SK-N-DZ (cell line): ENCODE measurements around the gene SLC8A1.

Source experiments
- DNase-seq: peaks from one replicate; pipeline ENCODE4 v3.0.0-alpha.2; 2015; ENCODE audit warnings: low spot score

SLC8A1 gene

DNA sequence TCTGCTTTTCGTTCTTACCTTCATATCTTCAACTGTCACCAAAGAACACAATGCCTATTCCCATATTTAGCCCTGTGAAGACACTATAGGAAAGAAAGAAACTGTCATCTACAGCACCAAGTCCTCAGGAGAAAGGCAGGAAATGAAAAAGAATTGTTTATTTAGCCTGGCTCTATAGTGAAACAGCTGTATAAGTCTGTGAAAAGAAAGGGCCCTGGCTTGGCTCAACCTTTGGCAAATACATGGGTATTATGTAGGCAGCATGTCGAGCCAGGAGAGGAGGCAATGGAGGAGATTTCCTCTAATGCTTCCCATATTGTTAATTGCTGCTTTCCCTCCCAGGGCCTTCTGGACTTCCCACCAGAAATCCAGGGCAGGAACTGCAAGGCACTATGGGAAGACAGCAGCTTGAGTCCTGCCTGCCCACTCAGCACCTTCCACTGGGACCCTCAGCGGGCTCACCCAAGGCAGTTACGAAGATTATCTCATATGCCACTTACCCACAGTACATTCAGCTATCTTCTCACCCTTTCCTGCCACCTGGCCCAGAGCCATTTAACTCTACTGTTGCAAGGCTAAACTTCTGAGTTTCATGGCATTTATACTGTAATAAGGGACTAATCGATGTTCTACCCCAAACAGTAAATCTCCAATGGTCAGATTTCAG lies 30.1 kb downstream of the SLC8A1 start:
- no peak for DNase-seq

DNA sequence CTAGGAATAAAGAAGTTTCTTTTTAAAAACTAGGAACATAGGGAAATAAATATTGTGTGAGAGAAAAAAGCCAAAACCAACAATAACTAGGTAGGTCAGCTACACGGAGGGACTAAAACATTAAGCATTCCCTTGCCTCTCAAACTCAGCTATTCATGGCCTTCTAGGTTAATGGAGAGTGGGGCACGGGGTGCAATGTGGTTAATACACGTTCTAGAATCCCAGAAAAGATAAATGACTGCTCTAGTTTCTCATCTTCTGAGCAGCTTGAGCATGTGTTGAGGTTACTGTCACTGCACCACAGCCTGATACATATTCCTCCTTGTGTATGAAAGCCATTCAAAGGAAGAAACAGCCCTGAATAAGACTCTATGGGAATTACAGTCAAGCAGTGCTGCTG lies 31.4 kb downstream of the SLC8A1 start:
- DNase-seq: no peak

DNA sequence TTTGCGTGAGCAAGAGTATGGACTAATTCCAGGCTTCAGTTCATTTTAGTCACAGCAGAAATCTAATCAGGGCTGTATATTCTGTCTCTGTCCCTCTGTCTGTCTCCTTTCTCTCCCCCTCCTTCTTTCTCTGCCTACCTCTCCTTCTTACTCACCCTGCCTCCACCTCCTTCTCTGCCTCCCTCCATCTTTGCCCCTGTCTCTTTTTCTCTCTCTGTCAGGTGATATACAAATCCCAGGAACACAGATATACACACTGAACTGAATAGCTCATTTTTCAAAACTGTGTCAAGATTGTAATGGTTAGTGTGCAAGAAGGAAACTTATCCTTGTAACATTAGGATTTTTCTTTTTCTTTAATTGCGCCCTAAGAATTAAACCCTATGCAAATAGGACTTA lies 32.5 kb downstream of the SLC8A1 start:
- DNase-seq: peak; percentile 31

DNA sequence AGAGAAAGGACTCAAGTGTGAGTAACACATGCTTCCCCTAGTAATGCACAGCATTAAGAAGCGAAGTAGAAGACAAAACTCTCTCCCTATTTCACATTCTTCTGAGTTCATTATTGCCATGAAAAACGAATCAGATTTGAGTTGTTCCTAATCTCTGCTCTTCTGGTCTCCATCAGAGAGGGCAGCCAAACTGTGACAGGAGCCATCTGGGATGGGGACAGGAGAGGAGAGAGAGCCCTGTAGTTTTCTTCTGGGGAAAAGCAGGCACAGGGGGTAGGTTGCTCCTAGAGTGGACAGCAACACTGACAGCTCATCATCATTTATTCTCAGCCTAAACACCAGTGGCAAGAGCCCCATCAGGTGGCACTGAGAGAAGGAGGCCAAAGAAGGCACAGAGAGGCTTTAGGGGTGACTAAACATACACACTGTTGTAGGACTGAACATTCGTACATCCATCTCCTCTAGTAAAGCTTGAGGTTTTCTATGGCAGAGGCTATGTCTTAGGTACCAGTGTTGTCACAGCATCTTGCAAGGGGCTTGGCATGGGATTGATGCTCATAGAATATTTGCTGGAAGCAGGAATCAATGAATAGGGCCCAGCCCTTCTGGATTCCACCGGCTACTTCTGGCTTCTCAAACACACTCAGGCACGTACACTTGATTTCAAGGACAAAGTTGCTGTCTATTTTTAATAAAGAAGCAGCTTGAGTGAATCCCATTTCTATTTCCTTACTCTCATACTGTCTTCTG lies 33.1 kb downstream of the SLC8A1 start:
- DNase-seq: peak; percentile 95

DNA sequence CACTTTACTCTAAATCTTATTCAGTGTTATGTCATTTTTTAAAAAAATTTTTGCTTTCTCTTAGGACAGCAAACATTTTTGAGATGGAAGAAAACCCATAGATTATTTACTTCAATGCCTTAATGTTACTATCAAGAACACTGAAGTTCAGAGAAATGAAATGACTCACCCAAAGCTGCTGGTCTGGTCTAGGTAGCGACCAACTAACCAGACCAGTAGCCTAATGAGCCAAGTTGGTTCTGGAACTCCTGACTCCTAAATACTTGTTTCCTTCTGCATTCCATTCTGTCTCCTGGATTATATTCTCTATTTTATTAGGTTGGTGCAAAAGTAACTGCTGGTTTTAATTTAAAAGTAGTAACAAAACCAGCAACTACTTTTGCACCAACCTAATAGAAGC lies 35.4 kb downstream of the SLC8A1 start:
- DNase-seq: no peak

DNA sequence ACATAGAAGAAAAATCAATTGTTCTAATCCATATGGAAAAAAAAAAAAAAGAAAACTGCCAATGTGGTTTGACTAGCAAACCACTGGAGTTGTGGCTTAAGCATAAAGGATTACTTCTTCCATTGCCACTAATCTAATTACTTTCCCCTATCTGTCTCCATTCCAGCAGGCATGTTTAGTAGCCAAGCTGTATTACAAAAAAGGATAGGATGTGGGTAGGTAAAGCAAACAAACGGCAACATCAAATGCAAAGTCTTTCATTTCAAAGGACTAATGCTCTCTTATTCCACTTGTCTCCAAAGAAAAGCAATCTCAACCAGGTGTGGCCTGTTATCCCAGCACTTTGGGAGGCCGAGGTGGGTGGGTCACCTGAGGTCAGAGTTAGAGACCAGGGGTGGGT lies 36.5 kb downstream of the SLC8A1 start:
- DNase-seq: peak; percentile 34

DNA sequence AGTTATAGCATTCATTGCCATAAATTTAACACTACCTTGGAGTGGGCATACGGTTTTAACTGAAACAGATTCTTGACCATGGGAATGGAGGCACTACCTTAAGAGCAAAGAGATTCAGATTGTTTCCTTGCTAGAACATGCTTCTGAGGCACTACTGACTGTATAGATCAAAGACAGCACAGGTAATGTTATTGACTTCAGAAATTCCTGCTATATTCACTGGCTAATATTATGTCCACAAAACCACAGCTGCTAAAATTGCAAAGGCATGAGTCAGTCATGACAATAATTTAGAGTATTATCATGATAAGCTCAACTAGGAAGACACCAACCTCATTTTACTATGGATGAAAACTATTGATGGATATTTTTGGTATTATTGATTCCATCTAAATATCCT lies 39.4 kb downstream of the SLC8A1 start:
- no peak for DNase-seq

DNA sequence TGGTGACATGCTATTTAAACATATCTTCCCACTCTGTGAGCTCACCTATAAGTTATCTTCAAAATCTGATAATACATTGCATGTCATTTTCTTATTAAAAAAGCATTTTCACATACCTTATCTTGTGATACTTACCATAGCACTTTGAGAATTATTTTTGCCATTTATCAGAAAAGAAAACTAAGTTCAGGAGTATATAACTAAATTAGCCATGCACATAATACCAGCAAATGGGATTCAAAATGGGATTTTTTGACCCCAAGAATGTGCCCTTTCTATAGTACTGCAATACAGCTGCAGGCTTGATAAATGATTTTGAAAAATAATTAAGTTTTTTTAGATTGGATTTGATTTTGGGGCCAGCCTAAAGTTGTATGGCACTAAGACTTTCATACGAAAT lies 41.2 kb downstream of the SLC8A1 start:
- DNase-seq: peak; percentile 94

DNA sequence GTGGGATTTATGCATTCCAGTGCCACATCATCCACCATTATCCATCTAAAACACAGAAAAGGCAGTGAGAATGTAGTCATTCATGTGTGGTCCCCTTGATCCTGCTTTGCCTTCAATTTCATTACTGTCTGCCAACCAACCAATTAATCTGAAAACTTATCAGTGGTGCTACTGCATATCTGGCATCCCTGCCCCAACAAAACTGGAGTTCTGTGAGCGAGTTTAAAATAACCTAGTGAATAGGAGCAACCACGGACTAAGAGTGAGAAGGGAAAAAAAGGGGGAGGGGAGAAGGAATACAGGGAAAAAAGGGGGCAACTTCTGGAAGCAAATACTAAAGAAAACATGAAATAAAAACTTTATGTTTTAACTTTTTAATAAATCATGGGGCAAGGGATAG lies 42.2 kb downstream of the SLC8A1 start:
- no peak for DNase-seq

DNA sequence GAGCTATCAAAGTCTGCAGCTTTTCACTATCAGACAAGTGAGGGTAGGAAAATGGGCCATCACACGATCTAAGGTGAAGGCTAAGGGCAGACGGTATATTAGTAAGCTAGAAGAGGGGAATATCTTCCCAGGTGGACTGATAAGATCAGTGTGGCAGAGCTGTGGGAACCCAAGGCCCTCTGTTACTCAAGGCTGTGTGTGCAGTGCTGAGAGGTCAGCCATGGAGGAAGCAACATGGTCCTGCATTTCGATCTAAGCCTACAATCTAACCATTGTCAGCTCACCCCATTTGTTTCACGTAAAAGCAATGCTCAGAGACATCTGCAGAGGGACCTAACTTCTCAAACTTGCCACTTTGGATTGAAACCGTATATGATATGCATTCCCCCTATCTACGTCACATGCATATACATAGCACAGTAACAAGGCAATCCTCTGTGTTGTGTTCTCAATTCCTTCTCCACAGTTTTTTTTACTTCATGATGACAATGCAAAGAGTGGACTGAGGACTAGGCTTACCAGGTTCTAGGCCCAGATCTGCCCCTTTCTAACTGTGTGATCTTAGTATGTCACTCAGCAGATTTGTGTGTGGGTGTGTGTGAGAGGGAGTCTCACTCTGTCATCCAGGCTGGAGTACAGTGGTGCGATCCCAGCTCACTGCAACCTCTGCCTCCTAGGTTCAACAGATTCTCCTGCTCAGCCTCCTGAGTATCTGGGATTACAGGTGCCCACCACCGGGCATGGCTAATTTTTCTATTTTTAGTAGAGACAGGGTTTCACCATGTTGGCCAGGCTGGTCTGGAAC lies 45.2 kb downstream of the SLC8A1 start:
- DNase-seq: peak; percentile 54

DNA sequence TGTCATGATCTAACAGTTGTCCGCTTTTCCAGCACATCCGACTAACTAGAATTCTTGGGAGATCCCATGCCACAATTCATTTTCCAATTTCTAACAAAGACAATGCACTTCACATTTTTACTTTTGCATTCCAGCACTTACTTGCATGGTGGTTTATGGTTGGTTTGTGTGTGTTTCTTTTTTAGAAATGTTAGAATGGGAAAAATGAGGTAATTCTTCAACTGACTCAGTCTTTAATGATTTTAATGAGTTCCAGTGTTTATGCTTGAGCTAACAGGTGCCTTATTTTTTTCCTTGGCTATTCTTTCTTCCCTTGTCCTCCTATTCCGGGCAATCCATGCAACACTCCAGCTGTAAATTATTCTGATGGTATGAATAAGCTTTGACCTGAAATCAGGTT lies 46.4 kb downstream of the SLC8A1 start:
- DNase-seq: no peak

DNA sequence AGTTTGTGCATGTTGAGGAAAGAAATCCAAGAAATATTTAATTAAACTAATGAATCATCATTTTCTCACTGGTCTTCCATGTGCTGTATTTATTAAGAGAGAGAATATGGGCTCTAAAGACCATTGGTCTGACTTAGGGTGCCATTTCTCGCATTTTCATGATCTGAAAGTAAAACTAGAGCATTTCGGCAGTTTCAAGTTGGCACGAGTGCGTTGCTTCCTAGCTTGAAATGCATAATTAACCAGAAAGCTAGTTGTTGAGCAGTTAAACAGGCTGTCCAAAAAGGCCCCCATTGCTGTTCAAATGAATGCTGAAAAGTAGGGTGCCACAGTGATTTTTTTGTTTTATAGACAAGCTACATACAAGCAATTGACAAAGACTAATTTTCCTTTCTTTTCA lies 47.4 kb downstream of the SLC8A1 start:
- no peak for DNase-seq

DNA sequence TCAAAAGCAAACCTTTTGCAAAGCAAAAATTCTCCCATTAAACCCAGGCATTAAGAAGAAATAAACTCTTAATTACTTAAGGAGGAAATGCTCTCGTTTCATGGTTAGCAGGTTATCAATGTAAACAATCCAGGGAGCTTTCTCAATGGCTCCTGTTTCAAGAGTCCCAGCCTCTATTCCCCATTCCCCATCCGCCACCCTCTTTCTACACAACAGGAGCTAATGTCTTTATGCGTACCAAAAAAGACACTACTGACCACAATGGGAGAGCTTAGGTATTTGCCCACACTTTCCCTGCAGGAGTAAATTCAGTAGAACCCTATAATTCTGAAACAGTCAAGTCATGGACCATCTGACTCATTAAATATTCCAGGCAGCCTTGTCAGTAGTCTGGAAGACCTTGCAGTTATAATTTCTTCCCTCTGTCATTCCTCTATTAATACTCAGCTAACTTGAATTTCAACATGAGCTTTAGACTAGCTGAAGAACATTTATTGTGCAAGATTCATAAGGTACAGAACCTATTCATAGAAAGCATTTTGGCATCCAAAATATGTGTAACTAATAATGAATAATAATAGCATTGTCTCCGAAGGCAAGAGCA lies 48.6 kb downstream of the SLC8A1 start:
- no peak for DNase-seq

DNA sequence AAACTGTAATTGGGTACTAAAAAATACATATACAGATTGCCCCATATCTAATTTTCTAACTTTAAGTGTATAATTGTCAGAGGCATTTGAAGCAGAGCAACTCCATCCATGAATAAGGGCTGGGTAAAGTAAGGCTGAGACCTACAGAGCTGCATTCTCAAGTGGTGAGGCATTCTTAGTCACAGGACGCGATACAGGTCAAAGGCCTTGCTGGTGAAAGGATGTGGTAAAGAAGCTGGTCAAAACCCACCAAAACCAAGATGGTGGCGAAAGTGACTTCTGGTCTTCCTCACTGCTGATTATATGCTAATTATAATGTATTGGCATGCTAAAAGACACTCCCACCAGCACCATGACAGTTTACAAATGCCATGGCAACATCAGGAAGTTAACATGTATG lies 50.0 kb downstream of the SLC8A1 start:
- DNase-seq: no peak

DNA sequence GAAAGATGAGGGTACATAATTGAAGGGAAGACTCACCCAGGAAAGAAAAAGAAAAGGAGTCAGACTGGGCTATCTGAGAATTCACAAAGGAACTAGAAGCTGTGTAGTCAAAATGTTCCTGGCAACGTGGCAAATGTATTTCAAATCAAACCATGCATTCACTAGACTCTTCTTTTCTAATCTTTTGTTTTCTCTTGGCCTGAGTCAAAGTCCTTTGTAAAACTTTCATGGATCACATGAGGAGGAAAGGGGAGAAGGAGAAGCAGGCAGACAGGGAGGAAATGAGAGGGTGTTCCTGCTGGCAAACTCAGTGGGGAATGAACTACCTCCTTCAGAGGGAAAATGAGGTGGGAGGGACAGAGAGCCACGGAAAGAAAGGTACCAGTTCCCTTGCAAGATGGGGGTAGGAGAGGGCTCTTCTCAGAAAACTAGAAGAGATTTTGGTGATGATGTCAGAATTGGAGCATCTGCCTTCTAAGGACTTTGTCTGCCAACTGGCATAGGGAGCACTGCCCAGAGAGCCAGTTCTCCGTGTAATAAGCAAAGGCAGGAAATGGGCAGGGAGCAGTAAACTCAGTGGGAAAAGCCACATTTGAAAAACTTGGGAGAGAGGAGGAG lies 51.4 kb downstream of the SLC8A1 start:
- no peak for DNase-seq

DNA sequence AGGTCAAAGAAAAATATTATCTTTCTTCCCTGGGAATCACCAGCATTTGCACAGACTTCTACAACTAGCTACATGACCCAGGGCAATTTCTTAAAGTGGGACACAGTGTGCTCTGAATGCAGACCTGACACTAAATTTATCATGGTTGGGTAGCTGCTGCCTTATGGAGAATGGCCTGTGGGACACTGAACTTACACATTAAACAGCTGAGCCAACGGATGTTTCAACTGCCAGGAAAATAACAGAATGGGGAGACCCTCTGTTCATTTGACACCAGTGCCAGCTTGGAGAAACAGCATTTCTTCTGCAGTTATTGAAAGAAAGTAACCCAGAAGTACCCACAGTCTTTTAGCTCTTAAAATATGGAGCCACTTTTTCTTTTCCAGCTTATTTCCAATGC lies 54.1 kb downstream of the SLC8A1 start:
- DNase-seq: no peak

DNA sequence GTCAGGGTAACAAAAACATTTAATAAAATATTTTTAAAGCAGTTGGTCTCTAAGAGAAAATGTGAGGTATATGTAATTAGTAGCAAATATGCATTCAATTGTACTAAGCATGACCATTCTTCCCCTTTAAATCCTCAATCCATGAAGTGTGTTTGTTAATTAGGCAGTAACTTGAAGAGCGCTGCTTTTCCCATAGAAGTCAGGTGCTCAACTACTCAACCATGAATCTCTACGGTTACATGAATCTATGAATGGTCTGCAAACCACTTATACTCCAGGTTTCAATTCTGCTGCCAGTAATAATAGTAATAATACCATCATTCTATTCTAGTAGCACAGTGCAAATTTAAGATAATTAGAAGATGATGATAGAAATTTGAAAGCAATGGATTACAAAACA lies 55.8 kb downstream of the SLC8A1 start:
- no peak for DNase-seq

DNA sequence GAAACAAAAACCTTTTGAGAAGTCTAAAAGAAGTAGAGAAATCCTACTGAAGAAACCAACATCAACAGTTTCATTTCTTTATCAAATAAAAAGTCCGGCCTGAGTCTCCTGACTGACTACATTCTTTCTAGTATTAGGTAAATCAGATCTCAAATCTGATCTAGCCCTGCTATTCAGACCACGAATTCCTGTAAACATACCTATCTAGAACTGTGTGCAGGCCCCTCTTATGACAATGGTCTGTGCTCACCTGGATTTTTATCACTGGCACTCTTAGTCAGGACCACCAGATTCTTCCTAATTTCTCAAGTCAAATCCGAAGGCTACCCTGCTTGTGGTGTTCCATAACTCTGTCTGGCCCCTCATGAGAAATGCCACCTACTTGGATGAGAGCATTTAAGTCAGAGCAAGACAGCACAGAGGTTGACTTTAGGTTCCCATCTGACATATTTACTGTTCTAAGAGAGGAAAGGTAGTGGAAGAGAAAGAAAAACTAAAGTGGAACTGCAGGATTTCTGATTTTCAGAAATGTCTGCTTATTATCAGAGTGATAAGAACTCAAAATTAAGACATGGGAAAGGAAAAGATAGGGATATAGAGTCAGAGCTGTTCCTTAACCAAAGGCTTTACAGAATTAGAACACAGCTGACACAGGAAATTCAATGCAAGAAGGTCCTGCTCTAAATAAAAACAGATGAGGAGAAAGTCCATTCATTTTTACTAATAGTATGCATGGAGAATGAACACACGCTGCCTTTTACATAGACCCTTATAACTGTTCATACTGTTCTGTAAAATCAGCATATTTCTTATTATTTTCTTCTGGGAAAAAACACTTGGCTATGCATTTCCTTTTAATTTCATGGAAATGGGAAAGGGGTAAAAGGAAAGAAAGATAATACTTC lies 56.5 kb downstream of the SLC8A1 start:
- DNase-seq: peak; percentile 50

DNA sequence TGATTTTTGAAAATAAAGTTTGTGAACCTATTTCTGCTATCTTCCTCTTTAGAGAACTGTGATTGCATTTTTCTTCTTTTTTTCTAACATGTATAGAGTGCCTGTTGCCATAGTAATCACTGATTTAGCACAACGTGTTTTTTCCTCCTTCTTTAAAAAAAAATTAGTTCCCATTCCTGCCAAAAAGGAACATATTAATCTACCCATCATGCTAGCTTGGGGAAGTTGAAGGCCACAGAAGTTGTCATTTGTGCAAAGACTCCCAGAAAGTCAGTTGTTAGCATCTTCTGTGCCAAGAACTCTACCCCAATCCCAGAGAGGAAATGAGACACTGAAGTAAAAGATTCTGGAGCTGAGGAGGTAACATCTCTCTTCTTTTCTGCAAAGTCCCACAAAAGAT lies 57.3 kb downstream of the SLC8A1 start:
- no peak for DNase-seq

DNA sequence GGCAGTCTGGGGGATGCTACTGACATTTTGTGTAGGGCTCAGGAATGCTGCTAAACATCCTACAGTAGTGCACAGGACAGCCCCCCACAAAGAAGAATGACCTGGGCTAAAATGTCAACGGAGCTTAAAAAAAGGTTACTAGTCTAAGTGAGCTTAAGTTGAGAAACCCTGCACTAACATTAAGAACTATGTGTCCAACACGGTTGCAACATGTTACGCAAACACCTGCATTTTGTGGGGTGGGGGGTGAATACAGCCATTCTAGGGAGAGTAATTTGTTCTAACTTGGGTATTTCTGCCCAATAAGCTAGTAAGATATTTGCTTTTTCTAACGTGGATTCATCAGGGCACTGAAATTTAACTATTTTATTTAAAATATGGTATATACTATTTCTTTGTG lies 57.9 kb downstream of the SLC8A1 start:
- no peak for DNase-seq

DNA sequence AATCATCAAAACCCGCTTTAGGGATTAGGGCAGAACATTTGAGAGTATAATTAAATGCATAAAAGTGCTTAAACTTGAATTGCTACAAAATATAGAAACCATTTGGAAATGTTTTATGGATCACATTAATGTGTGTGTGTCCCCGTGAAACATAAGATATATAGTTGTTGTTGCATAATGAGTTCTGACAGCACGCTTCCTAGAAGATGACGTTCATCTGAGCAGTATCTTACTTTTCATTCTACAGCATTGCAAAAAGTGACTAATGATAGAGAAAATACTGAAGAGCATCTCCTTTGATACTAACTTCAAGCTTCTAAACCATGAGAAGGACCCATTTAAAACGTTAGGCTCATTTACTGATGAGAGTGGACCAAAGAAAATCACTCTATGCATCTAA lies 63.7 kb downstream of the SLC8A1 start:
- DNase-seq: no peak
